MG63 (cell line): ENCODE results near the gene NOTCH1. TPM values are rescaled to one million over a fixed set of nuclear protein-coding genes. Genes with fewer than 3 reads are reported as not detected.

Experiments used
- total RNA-seq: library from RNA; depleted of rRNA; stranded (reverse); fragments of >200 nt; shearing (Covaris generic); gene quantifications from 2 replicates; pipeline ENCODE4 v1.2.3, GENCODE V29; 2014; ENCODE audit warnings: low replicate concordance; rRNA removed

Gene NOTCH1
- total RNA-seq, 1 experiment from 2014 or later: 4.7 TPM

Other genes starting within 250 kb of the NOTCH1 start
- gene CCDC187, start 242.0 kb downstream of the NOTCH1 start, total RNA-seq: 0.02 TPM in 1 of 2 replicates, not detected in the other
- 31.4 and 46.3 TPM in 2 replicates for gene GPSM1, start 218.5 kb downstream of the NOTCH1 start, total RNA-seq
- gene DNLZ, start 182.3 kb downstream of the NOTCH1 start, total RNA-seq: 15.2 and 47.9 TPM in 2 replicates
- gene CARD9, start 172.4 kb downstream of the NOTCH1 start, total RNA-seq: 1.7 TPM in 1 of 2 replicates, not detected in the other
- gene SNAPC4, start 145.9 kb downstream of the NOTCH1 start, total RNA-seq: 9.1 and 14.1 TPM in 2 replicates
- gene ENTR1, start 135.4 kb downstream of the NOTCH1 start, total RNA-seq: 65.6 and 95.9 TPM in 2 replicates
- gene PMPCA, start 135.4 kb downstream of the NOTCH1 start, total RNA-seq: 56.3 and 83.7 TPM in 2 replicates
- gene INPP5E, start 106.2 kb downstream of the NOTCH1 start, total RNA-seq: 2.9 and 10.4 TPM in 2 replicates
- gene SEC16A, start 63.0 kb downstream of the NOTCH1 start, total RNA-seq: 4.3 and 7.5 TPM in 2 replicates
- gene EGFL7, start 116.9 kb upstream of the NOTCH1 start, total RNA-seq: 24.5 and 25.9 TPM in 2 replicates
- gene AGPAT2, start 141.4 kb upstream of the NOTCH1 start, total RNA-seq: 58.8 and 116 TPM in 2 replicates
- gene DIPK1B, start 166.5 kb upstream of the NOTCH1 start, total RNA-seq: 11.5 and 13.3 TPM in 2 replicates
- gene LCN10, start 196.9 kb upstream of the NOTCH1 start, total RNA-seq: not detected in 2 replicates
- gene LCN6, start 202.5 kb upstream of the NOTCH1 start, total RNA-seq: not detected in 2 replicates
- gene LCN8, start 212.2 kb upstream of the NOTCH1 start, total RNA-seq: not detected in 2 replicates
- not detected in 2 replicates for gene LCN15, start 218.5 kb upstream of the NOTCH1 start, total RNA-seq
- 53.9 and 57.5 TPM in 2 replicates for gene TMEM141, start 245.3 kb upstream of the NOTCH1 start, total RNA-seq